ENCODE data around the gene EFCAB12. TPM values are rescaled to one million over a fixed set of nuclear protein-coding genes. Genes with fewer than 3 reads are reported as not detected.

The EFCAB12 gene
- total RNA-seq, 4 donors from 2014 or later, result 0.08 to 0.47 TPM; not detected in 2

DNA sequence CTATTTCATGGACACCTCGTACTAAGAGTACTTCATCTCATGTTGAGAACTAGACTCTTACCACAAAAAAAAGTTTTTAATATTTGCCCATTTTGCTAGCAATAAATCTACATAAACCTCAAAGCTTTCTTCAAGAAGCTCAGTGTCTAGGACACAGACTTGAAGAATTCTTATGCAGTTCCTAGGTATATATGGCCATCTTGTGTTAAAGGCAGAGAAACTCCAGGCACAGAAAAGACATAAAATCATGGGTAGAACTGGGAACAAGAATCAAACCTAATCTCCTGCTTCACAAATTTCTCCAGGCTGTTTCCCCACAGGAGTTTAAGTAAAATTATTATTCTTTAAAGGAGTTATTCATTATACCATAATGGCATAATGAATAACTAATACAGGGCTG lies 6.9 kb upstream of the EFCAB12 start:
- no peaks in the 10 kb centered on the region for H3K27me3 ChIP-seq
- no peak for ATAC-seq
- H3K9me3 ChIP-seq, result no peaks in the 10 kb centered on the region
- H3K4me3 ChIP-seq, result no peak overlapping the region
- H3K4me1 ChIP-seq, result peaks cover 5 to 46% (median 6%) of the 10 kb centered on the region in 3 donors
- TF ChIP-seq POLR2A (IDR thresholded peaks at IDR 0.05) (no peak), EP300 (IDR thresholded peaks at IDR 0.05) (no peak), POLR2AphosphoS5 (IDR thresholded peaks at IDR 0.05) (no peak), CTCF (IDR thresholded peaks at IDR 0.05) (no peak)
- H3K27ac ChIP-seq, result no peak overlapping the region
- H3K36me3 ChIP-seq, result peaks cover 3 to 64% of the 10 kb centered on the region in 2 donors
- 60 to 88% methylated on average over 1 of the region's 1 CpG for WGBS, 2 donors (ENCODE audit: low coverage in 1 of 2)

GRCh38 chr3:129434140-129434539 lies 5.7 kb upstream of the EFCAB12 start:
- H3K4me1 ChIP-seq, result peaks cover 5 to 45% (median 6%) of the 10 kb centered on the region in 3 donors
- TF ChIP-seq POLR2AphosphoS5 (IDR thresholded peaks at IDR 0.05) (no peak), EP300 (IDR thresholded peaks at IDR 0.05) (no peak), POLR2A (IDR thresholded peaks at IDR 0.05) (no peak), CTCF (IDR thresholded peaks at IDR 0.05) (no peak)
- H3K27me3 ChIP-seq, result no peaks in the 10 kb centered on the region
- WGBS, 2 donors (ENCODE audit: low coverage in 1 of 2), result 96 to 100% methylated on average over 1 of the region's 1 CpG
- H3K27ac ChIP-seq, result no peak overlapping the region
- no peaks in the 10 kb centered on the region for H3K9me3 ChIP-seq
- peaks cover 3 to 68% of the 10 kb centered on the region in 2 donors for H3K36me3 ChIP-seq
- ATAC-seq, result no peak
- no peak overlapping the region for H3K4me3 ChIP-seq

DNA sequence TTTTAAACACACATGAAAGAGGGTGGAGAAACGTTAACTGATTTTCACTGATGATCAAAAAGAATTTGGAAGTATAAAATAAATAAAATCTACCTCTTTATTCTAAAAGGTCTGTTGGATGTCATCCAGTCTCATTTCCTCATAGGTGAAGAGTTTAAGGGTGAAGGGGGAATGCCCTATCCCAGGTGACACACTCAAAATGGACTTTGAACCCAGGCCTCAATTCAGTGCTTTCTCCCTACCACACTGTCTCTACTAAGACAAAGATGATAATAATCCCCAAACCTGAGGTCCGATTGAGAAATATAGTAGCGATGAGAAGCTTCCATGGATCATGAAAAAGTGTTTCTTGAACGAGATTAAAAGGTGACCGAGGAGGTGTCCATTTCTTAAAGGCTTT lies 5.1 kb upstream of the EFCAB12 start:
- no peak for ATAC-seq
- no peak for TF ChIP-seq EP300 (IDR thresholded peaks at IDR 0.05)
- no peak for TF ChIP-seq POLR2AphosphoS5 (IDR thresholded peaks at IDR 0.05)
- TF ChIP-seq POLR2A (IDR thresholded peaks at IDR 0.05), result no peak
- no peak for TF ChIP-seq CTCF (IDR thresholded peaks at IDR 0.05)
- peaks cover 3 to 68% of the 10 kb centered on the region in 2 donors for H3K36me3 ChIP-seq
- no peak overlapping the region for H3K4me3 ChIP-seq
- 76 to 83% methylated on average over 5 of the region's 5 CpGs for WGBS, 2 donors (ENCODE audit: low coverage in 1 of 2)
- H3K9me3 ChIP-seq, result no peaks in the 10 kb centered on the region
- H3K4me1 ChIP-seq, result peaks cover 3 to 45% (median 3%) of the 10 kb centered on the region in 3 donors
- H3K27ac ChIP-seq, result no peak overlapping the region
- H3K27me3 ChIP-seq, result no peaks in the 10 kb centered on the region

- Histone ChIP-seq H3K27me3 (no peaks in the 10 kb centered on the region), H3K9me3 (no peaks in the 10 kb centered on the region), H3K4me1 (peaks cover 0 to 43% (median 5%) of the 10 kb centered on the region in 3 donors), H3K36me3 (peaks cover 3 to 66% of the 10 kb centered on the region in 2 donors), H3K4me3 (no peak overlapping the region), H3K27ac (no peak overlapping the region)
- ATAC-seq, result no peak
- TF ChIP-seq CTCF (IDR thresholded peaks at IDR 0.05), result no peak
- TF ChIP-seq POLR2AphosphoS5 (IDR thresholded peaks at IDR 0.05), result no peak
- no peak for TF ChIP-seq POLR2A (IDR thresholded peaks at IDR 0.05)
- no peak for TF ChIP-seq EP300 (IDR thresholded peaks at IDR 0.05)
Measured at GRCh38 chr3:129432671-129433070, 4.2 kb upstream of the EFCAB12 start.

- Histone ChIP-seq H3K36me3 (peaks cover 3 to 60% of the 10 kb centered on the region in 2 donors), H3K27me3 (no peaks in the 10 kb centered on the region), H3K27ac (no peak overlapping the region), H3K9me3 (no peaks in the 10 kb centered on the region), H3K4me1 (peaks cover 0 to 39% (median 5%) of the 10 kb centered on the region in 3 donors), H3K4me3 (no peak overlapping the region)
- WGBS, 2 donors (ENCODE audit: low coverage in 1 of 2), result 83 to 90% methylated on average over 2 to 7 of the region's 7 CpGs
- no peak for ATAC-seq
- no peak for TF ChIP-seq POLR2AphosphoS5 (IDR thresholded peaks at IDR 0.05)
Measured at GRCh38 chr3:129432036-129432435, 3.6 kb upstream of the EFCAB12 start.

Data from gastroesophageal sphincter (tissue), 4 donors.